H9 (cell line): Measurements from ENCODE around the gene FNIP2. TPM values are rescaled to one million over a fixed set of nuclear protein-coding genes. Genes with fewer than 3 reads are reported as not detected.

Source experiments
- DNase-seq: peaks from one replicate; pipeline ENCODE4 v3.0.0-alpha.2; 2017
- H2AFZ ChIP-seq: one replicate; pipeline ENCODE4 v1.6.1; 2013; ENCODE audit warnings: mild to moderate bottlenecking, low read length, control low read depth, moderate library complexity
- H2AK5ac ChIP-seq: 2 replicates; pipeline ENCODE4 v1.6.1; 2013; ENCODE audit warnings: low read length, control low read depth, mixed read lengths; ENCODE audit not compliant: insufficient read length
- H2BK120ac ChIP-seq: one replicate; pipeline ENCODE4 v1.6.1; 2013; ENCODE audit warnings: low read depth, mild to moderate bottlenecking, low read length, control low read depth, inconsistent platforms; ENCODE audit not compliant: poor library complexity, severe bottlenecking
- H2BK12ac ChIP-seq: 2 replicates; pipeline ENCODE4 v1.6.1; 2013; ENCODE audit warnings: low read length, control low read depth, mixed read lengths, low read depth; ENCODE audit not compliant: insufficient read length
- H2BK15ac ChIP-seq: 2 replicates; pipeline ENCODE4 v1.6.1; 2013; ENCODE audit warnings: low read depth, low read length, control low read depth
- H2BK20ac ChIP-seq: one replicate; pipeline ENCODE4 v1.6.1; 2013; ENCODE audit warnings: low read depth, mild to moderate bottlenecking, low read length, control low read depth, inconsistent platforms; ENCODE audit not compliant: poor library complexity, severe bottlenecking
- H2BK5ac ChIP-seq: 2 replicates; pipeline ENCODE4 v1.6.1; 2013; ENCODE audit warnings: low read length, control low read depth, mixed read lengths; ENCODE audit not compliant: insufficient read length
- H3K14ac ChIP-seq: 2 replicates; pipeline ENCODE4 v1.6.1; 2013; ENCODE audit warnings: low read length, control low read depth; ENCODE audit not compliant: insufficient read depth
- H3K18ac ChIP-seq: 2 replicates; pipeline ENCODE4 v1.6.1; 2013; ENCODE audit warnings: low read depth, mild to moderate bottlenecking, mixed read lengths, low read length, control low read depth; ENCODE audit not compliant: insufficient read length
- H3K23ac ChIP-seq: 2 replicates; pipeline ENCODE4 v1.6.1; 2013; ENCODE audit warnings: low read length, control low read depth, mixed read lengths, low read depth; ENCODE audit not compliant: insufficient read length
- H3K23me2 ChIP-seq: 2 replicates; pipeline ENCODE4 v1.6.1; 2013; ENCODE audit warnings: low read depth, mild to moderate bottlenecking, mixed read lengths, low read length, control low read depth; ENCODE audit not compliant: insufficient read length, poor library complexity, severe bottlenecking
- H3K27ac ChIP-seq: 2 replicates; pipeline ENCODE4 v1.5.1; 2013; ENCODE audit warnings: low read length, control low read depth, mixed read lengths, low read depth; ENCODE audit not compliant: insufficient read length
- H3K27me3 ChIP-seq: 2 replicates; pipeline ENCODE4 v1.6.1; 2013; ENCODE audit warnings: low read length, control low read depth, inconsistent platforms; ENCODE audit not compliant: insufficient read depth
- H3K4ac ChIP-seq: 2 replicates; pipeline ENCODE4 v1.6.1; 2013; ENCODE audit warnings: low read depth, mild to moderate bottlenecking, control low read depth, inconsistent platforms, low read length, moderate library complexity
- H3K4me1 ChIP-seq: 2 replicates; pipeline ENCODE4 v1.6.1; 2013; ENCODE audit warnings: low read length, control low read depth, inconsistent platforms; ENCODE audit not compliant: insufficient read depth
- H3K4me2 ChIP-seq: 2 replicates; pipeline ENCODE4 v1.6.1; 2013; ENCODE audit warnings: low read length, control low read depth, mixed read lengths; ENCODE audit not compliant: insufficient read length, insufficient read depth
- H3K56ac ChIP-seq: 2 replicates; pipeline ENCODE4 v1.6.1; 2013; ENCODE audit warnings: low read depth, mild to moderate bottlenecking, mixed read lengths, low read length, control low read depth; ENCODE audit not compliant: insufficient read length
- H3K79me1 ChIP-seq: 2 replicates; pipeline ENCODE4 v1.6.1; 2013; ENCODE audit warnings: low read depth, mild to moderate bottlenecking, moderate library complexity, low read length, control low read depth, inconsistent platforms; ENCODE audit not compliant: insufficient read depth, poor library complexity, severe bottlenecking
- H3K79me2 ChIP-seq: 2 replicates; pipeline ENCODE4 v1.6.1; 2013; ENCODE audit warnings: low read length, control low read depth, inconsistent platforms; ENCODE audit not compliant: insufficient read depth
- H3K9ac ChIP-seq: 2 replicates; pipeline ENCODE4 v1.6.1; 2013; ENCODE audit warnings: low read length, control low read depth, mixed read lengths; ENCODE audit not compliant: insufficient read length; ENCODE audit errors: extremely low read depth
- H3K9me3 ChIP-seq: one replicate; pipeline ENCODE4 v1.6.1; 2013; ENCODE audit warnings: low read depth, low read length, inconsistent platforms; ENCODE audit not compliant: control insufficient read depth
- H3T11ph ChIP-seq: one replicate; pipeline ENCODE4 v1.6.1; 2013; ENCODE audit warnings: mild to moderate bottlenecking, low read length, control low read depth, inconsistent platforms
- H4K20me1 ChIP-seq: one replicate; pipeline ENCODE4 v1.6.1; 2013; ENCODE audit not compliant: control insufficient read depth, insufficient read length, insufficient read depth
- H4K5ac ChIP-seq: 2 replicates; pipeline ENCODE4 v1.6.1; 2013; ENCODE audit warnings: low read depth, mild to moderate bottlenecking, mixed read lengths, low read length, control low read depth; ENCODE audit not compliant: insufficient read length
- H4K8ac ChIP-seq: replicated peaks from 2 replicates; pipeline ENCODE4 v1.6.1; 2013; ENCODE audit warnings: low read length, control low read depth, mixed read lengths, low read depth; ENCODE audit not compliant: insufficient read length
- H4K91ac ChIP-seq: 2 replicates; pipeline ENCODE4 v1.6.1; 2013; ENCODE audit warnings: low read depth, mild to moderate bottlenecking, moderate library complexity, mixed read lengths, low read length, control low read depth; ENCODE audit not compliant: insufficient read length
- H3K27ac Mint-ChIP-seq, 3 experiments: 2 replicates in 2 of 3; 3 replicates in 1 of 3; pipeline ENCODE4 v1.8.0; 2020 to 2021; ENCODE audit warnings: mixed read lengths in 3 of 3, mild to moderate bottlenecking in 1 of 3, moderate library complexity in 1 of 3
- H3K27me3 Mint-ChIP-seq: 2 replicates; pipeline ENCODE4 v1.8.0; 2021; ENCODE audit warnings: low read depth, mild to moderate bottlenecking, moderate library complexity, mixed read lengths
- H3K36me3 Mint-ChIP-seq, 3 experiments: 2 replicates in 2 of 3; 3 replicates in 1 of 3; pipeline ENCODE4 v1.8.0; 2020 to 2021; ENCODE audit warnings: low read depth in 3 of 3, mixed read lengths in 3 of 3; ENCODE audit not compliant: insufficient read depth in 1 of 3
- H3K4me1 Mint-ChIP-seq, 2 experiments: 2 replicates each; pipeline ENCODE4 v1.8.0; 2020; ENCODE audit warnings: mixed read lengths in 2 of 2
- H3K4me3 Mint-ChIP-seq, 2 experiments: 2 replicates in 1 of 2; 3 replicates in 1 of 2; pipeline ENCODE4 v1.8.0; 2020 to 2021; ENCODE audit warnings: mild to moderate bottlenecking in 2 of 2, mixed read lengths in 2 of 2, moderate library complexity in 1 of 2
- H3K9me3 Mint-ChIP-seq, 2 experiments: 2 replicates in 1 of 2; 3 replicates in 1 of 2; pipeline ENCODE4 v1.8.0; 2020; ENCODE audit warnings: mild to moderate bottlenecking in 2 of 2, mixed read lengths in 2 of 2, moderate library complexity in 1 of 2
- CTCF ChIP-seq: fragments of 200-600 bp; sonication (generic); conservative IDR thresholded peaks from 3 replicates; pipeline ENCODE4 v1.8.0; 2021; ENCODE audit warnings: antibody characterized with exemption, mild to moderate bottlenecking
- WGBS: extraction: QIAGEN DNeasy Blood & Tissue Kit; methylation state at CpG from one replicate; pipeline ENCODE4 v1.1.7; 2013; ENCODE audit warnings: missing lambda C conversion rate, low lambda C conversion rate, mixed read lengths; ENCODE audit not compliant: insufficient read length; ENCODE audit errors: extremely low coverage; 5-methylcytosine and 5-hydroxymethylcytosine counted together
- total RNA-seq: library from RNA; stranded (reverse); gene quantifications from 2 replicates; pipeline ENCODE4 v1.2.1, GENCODE V29; 2021

The FNIP2 gene
- total RNA-seq, 1 experiment from 2014 or later: 9.6 TPM

DNA sequence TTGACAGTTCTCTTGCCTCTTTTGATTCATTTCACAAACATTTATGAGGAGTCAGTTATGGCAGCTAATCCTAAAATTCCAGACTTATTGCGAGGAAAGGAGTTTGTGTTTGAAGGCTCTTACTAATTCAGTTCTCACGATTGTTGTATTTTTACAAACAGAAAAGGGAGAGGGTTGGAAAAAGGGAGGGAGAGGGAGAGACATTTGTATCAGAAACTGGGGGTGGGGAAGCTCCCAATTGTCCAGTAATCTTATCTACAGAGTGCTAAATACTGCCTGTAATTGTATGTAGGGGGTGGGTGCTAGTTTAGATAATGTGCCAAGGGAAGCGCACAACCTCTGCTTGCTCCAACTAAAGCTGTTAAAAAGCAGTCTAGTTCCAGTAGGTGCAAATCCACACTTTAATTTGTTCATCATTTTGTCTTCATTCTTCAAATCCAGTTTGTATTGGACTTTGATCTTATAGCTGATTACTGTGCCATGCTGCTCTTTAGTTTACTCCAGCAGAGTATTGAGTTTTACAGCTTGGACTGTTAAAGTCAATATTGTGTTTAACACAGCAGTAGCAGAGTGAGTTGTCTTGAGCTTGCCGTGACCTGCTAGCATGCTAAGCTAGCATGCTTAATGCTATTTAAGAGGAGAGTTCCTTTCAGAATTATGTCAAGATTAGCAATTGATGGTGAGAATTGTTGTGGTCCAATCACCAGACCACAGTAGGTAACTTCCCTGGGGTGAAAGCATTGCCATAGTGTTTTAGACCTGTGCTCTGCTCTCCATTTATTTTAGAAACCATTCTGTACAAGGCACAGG is 13.9 kb downstream of the FNIP2 start:
- no peak overlapping the region for H3K56ac ChIP-seq
- Mint-ChIP-seq H3K9me3 (no peaks in the 10 kb centered on the region), H3K27ac (no peak overlapping the region), H3K27me3 (no peaks in the 10 kb centered on the region), H3K36me3 (no peaks in the 10 kb centered on the region), H3K4me1 (peaks cover 20 to 41% of the 10 kb centered on the region in 2 experiments), H3K4me3 (no peak overlapping the region)
- H3K14ac ChIP-seq: no peak overlapping the region
- H2BK15ac ChIP-seq: no peak overlapping the region
- no peak overlapping the region for H2BK120ac ChIP-seq
- H3K27ac ChIP-seq: no peak overlapping the region
- H4K20me1 ChIP-seq: no peaks in the 10 kb centered on the region
- no peaks in the 10 kb centered on the region for H3K79me2 ChIP-seq
- no peak overlapping the region for H2BK20ac ChIP-seq
- H3K9ac ChIP-seq: no peak overlapping the region
- no peak overlapping the region for H3T11ph ChIP-seq
- no peak overlapping the region for H4K91ac ChIP-seq
- no peak overlapping the region for H3K4me2 ChIP-seq
- H3K79me1 ChIP-seq: no peaks in the 10 kb centered on the region
- DNase-seq: no peak
- no peak overlapping the region for H3K23ac ChIP-seq
- no peak overlapping the region for H2BK5ac ChIP-seq
- no peak overlapping the region for H2BK12ac ChIP-seq
- no peak overlapping the region for H2AFZ ChIP-seq
- H4K8ac ChIP-seq: no peak overlapping the region
- H3K27me3 ChIP-seq: no peaks in the 10 kb centered on the region
- WGBS: no CpG with 5 or more reads among the region's 4 CpGs
- H2AK5ac ChIP-seq: no peak overlapping the region
- H3K18ac ChIP-seq: no peak overlapping the region
- no peak for TF ChIP-seq CTCF
- no peaks in the 10 kb centered on the region for H3K4me1 ChIP-seq
- H4K5ac ChIP-seq: no peak overlapping the region
- H3K4ac ChIP-seq: no peak overlapping the region
- H3K9me3 ChIP-seq: no peaks in the 10 kb centered on the region
- H3K23me2 ChIP-seq: no peaks in the 10 kb centered on the region
